HEK293 (cell line): ENCODE measurements around the gene RNF144A.

Experiments used
- CTCF ChIA-PET: fragments of 350-600 bp; formaldehyde crosslinking; extraction: SDS; loops from one replicate; lab custom pipeline; 2021; ENCODE audit warnings: antibody characterized with exemption; lab: Yijun Ruan, JAX
- POLR2A ChIA-PET: fragments of 300-600 bp; formaldehyde crosslinking; extraction: SDS; loops from one replicate; lab custom pipeline; 2020; ENCODE audit warnings: antibody characterized with exemption, inconsistent platforms; lab: Yijun Ruan, JAX
- H3K27ac ChIP-seq: fragments of 200-500 bp; sonication (Bioruptor generic); 2 replicates; pipeline ENCODE4 v1.5.1; 2014; ENCODE audit warnings: low read depth, low read length, control low read depth, inconsistent platforms; ENCODE audit errors: extremely low read depth
- H3K36me3 ChIP-seq, 2 experiments: fragments of 200-500 bp in 1 of 2; sonication (Bioruptor generic) in 1 of 2; 1 replicate in 1 of 2; 2 replicates in 1 of 2; pipeline ENCODE4 v1.5.1; 2014 to 2017; ENCODE audit warnings: inconsistent platforms in 2 of 2, low read length in 2 of 2; ENCODE audit not compliant: control insufficient read depth in 2 of 2, insufficient read depth in 1 of 2
- H3K4me1 ChIP-seq: fragments of 200-500 bp; sonication (Bioruptor generic); 2 replicates; pipeline ENCODE4 v1.5.1; 2014; ENCODE audit warnings: mild to moderate bottlenecking, low read length, inconsistent platforms; ENCODE audit not compliant: control insufficient read depth, insufficient read depth
- H3K4me3 ChIP-seq: 2 replicates; pipeline ENCODE4 v1.5.1; 2011; ENCODE audit warnings: low read depth, mild to moderate bottlenecking, control low read depth, low read length, moderate library complexity
- H3K9me3 ChIP-seq: fragments of 200-500 bp; sonication (Bioruptor generic); 2 replicates; pipeline ENCODE4 v1.5.1; 2014; ENCODE audit warnings: low read depth, low read length, inconsistent platforms; ENCODE audit not compliant: control insufficient read depth, insufficient read depth
- BCL11A ChIP-seq: fragments of 450-650 bp; formaldehyde crosslinking; IDR thresholded peaks from 2 replicates; pipeline ENCODE4 v1.5.1; 2016; ENCODE audit warnings: low read depth, missing biosample characterization, missing genetic modification characterization
- BCL11B ChIP-seq: fragments of 450-650 bp; formaldehyde crosslinking; IDR thresholded peaks from 2 replicates; pipeline ENCODE4 v1.5.1; 2016; ENCODE audit warnings: low read depth, missing biosample characterization, missing genetic modification characterization
- EGR2 ChIP-seq: fragments of 450-650 bp; formaldehyde crosslinking; IDR thresholded peaks from 2 replicates; pipeline ENCODE4 v1.5.1; 2016; ENCODE audit warnings: low read depth, missing biosample characterization, missing genetic modification characterization
- GLIS1 ChIP-seq: fragments of 450-650 bp; formaldehyde crosslinking; IDR thresholded peaks from 2 replicates; pipeline ENCODE4 v1.5.1; 2016; ENCODE audit warnings: missing biosample characterization, missing genetic modification characterization
- KLF1 ChIP-seq: fragments of 450-650 bp; formaldehyde crosslinking; IDR thresholded peaks from 2 replicates; pipeline ENCODE4 v1.5.1; 2016; ENCODE audit warnings: missing biosample characterization, missing genetic modification characterization
- OVOL3 ChIP-seq: fragments of 450-650 bp; formaldehyde crosslinking; IDR thresholded peaks from 2 replicates; pipeline ENCODE4 v1.5.1; 2016; ENCODE audit warnings: missing biosample characterization, missing genetic modification characterization
- REPIN1 ChIP-seq: fragments of 450-650 bp; formaldehyde crosslinking; IDR thresholded peaks from 2 replicates; pipeline ENCODE4 v1.5.1; 2017; ENCODE audit warnings: missing biosample characterization, missing genetic modification characterization, low read depth
- ZBTB7A ChIP-seq: fragments of 450-650 bp; formaldehyde crosslinking; IDR thresholded peaks from 2 replicates; pipeline ENCODE4 v1.5.1; 2016; ENCODE audit warnings: low read depth, missing biosample characterization, missing genetic modification characterization
- ZFP37 ChIP-seq: fragments of 450-650 bp; formaldehyde crosslinking; IDR thresholded peaks from 2 replicates; pipeline ENCODE4 v1.5.1; 2016; ENCODE audit warnings: missing biosample characterization, missing genetic modification characterization
- ZNF121 ChIP-seq: fragments of 450-650 bp; formaldehyde crosslinking; IDR thresholded peaks from 2 replicates; pipeline ENCODE4 v1.5.1; 2016; ENCODE audit warnings: missing biosample characterization, missing genetic modification characterization
- ZNF140 ChIP-seq: fragments of 450-650 bp; formaldehyde crosslinking; IDR thresholded peaks from 2 replicates; pipeline ENCODE4 v1.5.1; 2016; ENCODE audit warnings: missing biosample characterization, missing genetic modification characterization
- ZNF18 ChIP-seq: fragments of 450-650 bp; formaldehyde crosslinking; IDR thresholded peaks from 2 replicates; pipeline ENCODE4 v1.5.1; 2016; ENCODE audit warnings: missing biosample characterization, missing genetic modification characterization
- ZNF202 ChIP-seq: fragments of 450-650 bp; formaldehyde crosslinking; IDR thresholded peaks from 2 replicates; pipeline ENCODE4 v1.5.1; 2016; ENCODE audit warnings: missing biosample characterization, missing genetic modification characterization, borderline replicate concordance
- ZNF239 ChIP-seq: fragments of 450-650 bp; formaldehyde crosslinking; IDR thresholded peaks from 2 replicates; pipeline ENCODE4 v1.5.1; 2016; ENCODE audit warnings: missing biosample characterization, missing genetic modification characterization
- ZNF302 ChIP-seq: fragments of 450-650 bp; formaldehyde crosslinking; IDR thresholded peaks from 2 replicates; pipeline ENCODE4 v1.5.1; 2016; ENCODE audit warnings: missing biosample characterization, missing genetic modification characterization, low read depth
- ZNF324 ChIP-seq: fragments of 450-650 bp; formaldehyde crosslinking; IDR thresholded peaks from 2 replicates; pipeline ENCODE4 v1.5.1; 2016; ENCODE audit warnings: missing biosample characterization, missing genetic modification characterization
- ZNF335 ChIP-seq: fragments of 450-650 bp; formaldehyde crosslinking; conservative IDR thresholded peaks from 2 replicates; pipeline ENCODE4 v1.5.1; 2016; ENCODE audit warnings: missing biosample characterization, missing genetic modification characterization
- ZNF48 ChIP-seq: fragments of 450-650 bp; formaldehyde crosslinking; IDR thresholded peaks from 2 replicates; pipeline ENCODE4 v1.5.1; 2016; ENCODE audit warnings: missing biosample characterization, missing genetic modification characterization
- ZNF518A ChIP-seq: fragments of 450-650 bp; formaldehyde crosslinking; conservative IDR thresholded peaks from 2 replicates; pipeline ENCODE4 v1.5.1; 2016; ENCODE audit warnings: low read depth, missing biosample characterization, missing genetic modification characterization
- ZNF529 ChIP-seq: fragments of 450-650 bp; formaldehyde crosslinking; IDR thresholded peaks from 2 replicates; pipeline ENCODE4 v1.5.1; 2017; ENCODE audit warnings: missing genetic modification characterization, missing biosample characterization; ENCODE audit not compliant: insufficient replicate concordance
- ZNF600 ChIP-seq: fragments of 450-650 bp; formaldehyde crosslinking; IDR thresholded peaks from 2 replicates; pipeline ENCODE4 v1.5.1; 2016; ENCODE audit warnings: missing biosample characterization, missing genetic modification characterization
- ZNF610 ChIP-seq: fragments of 450-650 bp; formaldehyde crosslinking; IDR thresholded peaks from 2 replicates; pipeline ENCODE4 v1.5.1; 2016; ENCODE audit warnings: missing biosample characterization, missing genetic modification characterization, borderline replicate concordance
- ZNF621 ChIP-seq: fragments of 450-650 bp; formaldehyde crosslinking; IDR thresholded peaks from 2 replicates; pipeline ENCODE4 v1.5.1; 2017; ENCODE audit warnings: missing biosample characterization, missing genetic modification characterization
- ZNF629 ChIP-seq: fragments of 450-650 bp; formaldehyde crosslinking; IDR thresholded peaks from 2 replicates; pipeline ENCODE4 v1.5.1; 2017; ENCODE audit warnings: missing biosample characterization, missing genetic modification characterization
- ZNF776 ChIP-seq: fragments of 450-650 bp; formaldehyde crosslinking; IDR thresholded peaks from 2 replicates; pipeline ENCODE4 v1.5.0; 2017; ENCODE audit warnings: missing biosample characterization, missing genetic modification characterization, borderline replicate concordance
- ZSCAN23 ChIP-seq: fragments of 450-650 bp; formaldehyde crosslinking; IDR thresholded peaks from 2 replicates; pipeline ENCODE4 v1.5.1; 2016; ENCODE audit warnings: missing biosample characterization, missing genetic modification characterization
- ZXDB ChIP-seq: fragments of 450-650 bp; formaldehyde crosslinking; IDR thresholded peaks from 2 replicates; pipeline ENCODE4 v1.5.1; 2016; ENCODE audit warnings: missing biosample characterization, missing genetic modification characterization

RNF144A gene

GRCh38 chr2:7071154-7071553 lies 153.9 kb downstream of the RNF144A start (continued):
- TF ChIP-seq GLIS1 (no peak), ZFP37 (tag by site-specific recombination) (no peak), ZNF239 (tag by site-specific recombination) (no peak), ZNF529 (tag by site-specific recombination) (no peak), ZNF202 (tag by site-specific recombination) (no peak), ZNF302 (tag by site-specific recombination) (no peak), ZNF48 (tag by site-specific recombination) (no peak), ZNF121 (no peak)
- TF ChIP-seq, all 188 proteins: peak for 0

GRCh38 chr2:7071916-7072556 lies 154.8 kb downstream of the RNF144A start:
- ChIA-PET CTCF (interaction anchor here (0.7 kb wide), 1 partner anchor 1406 kb away, joined by 3 read pairs; no protein-coding TSS in a partner anchor), POLR2A (no interaction called here)
- Histone ChIP-seq H3K9me3 (no peaks in the 10 kb centered on the region), H3K36me3 (no peaks in the 10 kb centered on the region), H3K4me1 (no peaks in the 10 kb centered on the region), H3K4me3 (no peak overlapping the region), H3K27ac (no peak overlapping the region)
- TF ChIP-seq EGR2 (tag by site-specific recombination): no peak
- TF ChIP-seq ZNF18 (tag by site-specific recombination): no peak
- no peak for TF ChIP-seq ZNF600 (tag by site-specific recombination)
- no peak for TF ChIP-seq ZNF335 (tag by site-specific recombination)
- no peak for TF ChIP-seq ZSCAN23 (tag by site-specific recombination)
- no peak for TF ChIP-seq ZBTB7A (tag by site-specific recombination)
- no peak for TF ChIP-seq BCL11B (tag by site-specific recombination)

- no peaks in the 10 kb centered on the region for H3K9me3 ChIP-seq
- no peaks in the 10 kb centered on the region for H3K4me1 ChIP-seq
- no peaks in the 10 kb centered on the region for H3K36me3 ChIP-seq
- TF ChIP-seq ZNF610 (tag by site-specific recombination) (no peak), REPIN1 (tag by site-specific recombination) (no peak), KLF1 (tag by site-specific recombination) (no peak), ZNF629 (tag by site-specific recombination) (no peak), ZFP37 (tag by site-specific recombination) (no peak), ZNF140 (tag by site-specific recombination) (no peak), ZNF518A (tag by site-specific recombination) (no peak), OVOL3 (tag by site-specific recombination) (no peak), ZNF621 (tag by site-specific recombination) (no peak), ZNF776 (tag by site-specific recombination) (no peak), BCL11A (no peak), ZNF324 (tag by site-specific recombination) (no peak), ZXDB (tag by site-specific recombination) (no peak)
- TF ChIP-seq, all 188 proteins: peak for 0
- CTCF ChIA-PET: interaction anchor here (1.4 kb wide), 1 partner anchor 29 kb away, joined by 4 read pairs; no protein-coding TSS in a partner anchor
- POLR2A ChIA-PET: no interaction called here
- no peak overlapping the region for H3K27ac ChIP-seq
- no peak overlapping the region for H3K4me3 ChIP-seq
These were observed 156.7 kb downstream of the RNF144A start for GRCh38 chr2:7073901-7074300.
